GM12892 (cell line): ENCODE results near the gene TUNAR.

Source experiments
- POLR2A ChIP-seq: IDR thresholded peaks from 2 replicates; pipeline ENCODE4 v1.6.1; 2011; ENCODE audit warnings: low read depth, low read length, control low read depth
- POLR2AphosphoS5 ChIP-seq: IDR thresholded peaks from 2 replicates; pipeline ENCODE4 v1.6.1; 2011; ENCODE audit warnings: low read depth, low read length, control low read depth
- TAF1 ChIP-seq: IDR thresholded peaks from 2 replicates; pipeline ENCODE4 v1.6.1; 2011; ENCODE audit warnings: low read depth, mild to moderate bottlenecking, control low read depth, low read length, borderline replicate concordance

DNA sequence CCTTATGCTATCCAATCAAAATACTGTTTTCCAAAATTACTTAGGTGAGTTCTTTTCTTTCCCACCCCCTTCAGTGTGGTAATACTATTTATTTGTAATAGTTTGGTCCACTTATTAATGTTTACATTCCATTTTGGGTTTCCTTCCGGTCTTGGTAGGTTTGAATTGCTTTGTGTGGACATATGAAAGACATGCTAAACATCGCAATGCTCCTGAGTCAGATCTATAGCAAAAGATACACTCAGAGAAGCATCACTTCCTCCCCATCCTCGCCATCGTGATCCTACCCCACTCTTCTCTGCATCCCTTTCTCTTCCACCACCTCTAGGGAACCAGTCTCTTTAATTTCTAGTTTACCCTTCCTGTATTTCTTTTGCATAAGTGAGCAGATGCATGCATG, 30.0 kb downstream of the TUNAR start:
- TF ChIP-seq POLR2AphosphoS5 (no peak), POLR2A (no peak), TAF1 (no peak)
